Spleen (tissue), 11 donors: ENCODE data around the gene PTGDR2. TPM values are rescaled to one million over a fixed set of nuclear protein-coding genes. Genes with fewer than 3 reads are reported as not detected.

ENCODE experiments used
- DNase-seq: peaks from one replicate; pipeline ENCODE4 v3.0.0-alpha.2; 2020
- H3K27ac ChIP-seq, 8 donors: fragments of 200-600 bp; sonication (generic) in 7 of 8; 1 replicate in 4 of 8; 2 replicates in 4 of 8; pipeline versions ENCODE4 v1.5.0 to v1.8.0; 2016 to 2021; ENCODE audit warnings: inconsistent platforms in 4 of 8, mild to moderate bottlenecking in 4 of 8, moderate library complexity in 1 of 8
- H3K27me3 ChIP-seq, 7 donors: fragments of 200-600 bp; sonication (generic) in 6 of 7; replicated peaks in 1 of 7; 1 replicate in 4 of 7; 2 replicates in 3 of 7; pipeline versions ENCODE4 v1.5.0 to v1.8.0; 2016 to 2021; ENCODE audit warnings: inconsistent platforms in 3 of 7, mild to moderate bottlenecking in 1 of 7
- H3K36me3 ChIP-seq, 6 donors: fragments of 200-600 bp; sonication (generic) in 5 of 6; 1 replicate in 4 of 6; 2 replicates in 2 of 6; pipeline versions ENCODE4 v1.5.0 to v1.8.0; 2016 to 2021; ENCODE audit warnings: inconsistent platforms in 2 of 6
- H3K4me1 ChIP-seq, 6 donors: fragments of 200-600 bp; sonication (generic) in 5 of 6; 1 replicate in 3 of 6; 2 replicates in 3 of 6; pipeline versions ENCODE4 v1.5.0 to v1.8.0; 2016 to 2021; ENCODE audit warnings: inconsistent platforms in 3 of 6
- H3K4me3 ChIP-seq, 8 donors: fragments of 200-600 bp; sonication (generic) in 7 of 8; 1 replicate in 4 of 8; 2 replicates in 4 of 8; pipeline versions ENCODE4 v1.5.0 to v1.8.0; 2016 to 2021; ENCODE audit warnings: inconsistent platforms in 4 of 8, mild to moderate bottlenecking in 4 of 8, moderate library complexity in 2 of 8
- H3K9me3 ChIP-seq, 8 donors: fragments of 200-600 bp; sonication (generic) in 7 of 8; 1 replicate in 4 of 8; 2 replicates in 4 of 8; pipeline versions ENCODE4 v1.5.0 to v1.8.0; 2016 to 2021; ENCODE audit warnings: inconsistent platforms in 4 of 8
- CTCF ChIP-seq, 11 experiments: fragments of 200-600 bp in 7 of 11; fragments of 450-650 bp in 4 of 11; sonication (generic) in 4 of 11; IDR thresholded peaks in 8 of 11; conservative IDR thresholded peaks in 3 of 11; 1 replicate in 7 of 11; 2 replicates in 4 of 11; pipeline versions ENCODE4 v1.4.0 to v1.8.0; 2016 to 2021; ENCODE audit warnings: antibody characterized with exemption in 11 of 11, inconsistent platforms in 4 of 11, mild to moderate bottlenecking in 1 of 11
- POLR2A ChIP-seq, 3 donors: fragments of 450-650 bp; IDR thresholded peaks; one replicate each; pipeline ENCODE4 v1.5.1; 2017; ENCODE audit warnings: antibody characterized with exemption in 3 of 3, mild to moderate bottlenecking in 1 of 3
- POLR2AphosphoS5 ChIP-seq, 3 donors: sonication (generic); formaldehyde crosslinking; IDR thresholded peaks; one replicate each; pipeline ENCODE4 v1.5.1; 2017; ENCODE audit warnings: antibody characterized with exemption in 3 of 3
- WGBS, 5 donors: extraction: QIAGEN DNeasy Blood & Tissue Kit in 3 of 5; methylation state at CpG; one replicate each; pipeline versions ENCODE4 v1.1.5 to v1.1.7; 2013 to 2018; 5-methylcytosine and 5-hydroxymethylcytosine counted together
- intact Hi-C: fragments of 100-400 bp; cut with DNase I; formaldehyde crosslinking; loops from one replicate; pipeline ENCODE4 v1.15.0; 2023; ENCODE audit warnings: low total_unique reads
- polyA plus RNA-seq, 3 donors: library from polyadenylated mRNA; stranded (reverse); fragments of 200-250 nt; gene quantifications; one replicate each; pipeline ENCODE4 v1.2.1, GENCODE V29; 2013
- total RNA-seq, 7 donors: library from RNA; depleted of rRNA in 3 of 7; stranded (reverse); fragments of >200 nt in 3 of 7; fragmentation: NEBNext Ultra II Directional in 4 of 7; extraction: Animal tissue kit (Norgen Biotek cat#: 25700) in 4 of 7; gene quantifications; one replicate each; pipeline versions ENCODE4 v1.1.0 to v1.2.1, GENCODE V29; 2016 to 2021
- donor health status: healthy with polysubstance abuse.
- donor health status: DM: no; HTN: no; CAD: no; lungs with moderate emphysema.
- donor health status: DM: no; HTN: no; CAD: no.
- donor health status: Bipolar disorder and iron deficiency.
- donor health status: healthy.
- donor health status: DM: no; HTN: no; CAD: no.
- donor health status: DM: yes; HTN: yes; CAD: no.

The PTGDR2 gene
- total and polyA plus RNA-seq, 10 donors, result 0.10 to 1.1 (median 0.26) TPM; not detected in 1

GRCh38 chr11:60874421-60875365 is 18.9 kb upstream of the PTGDR2 start:
- Histone ChIP-seq H3K27me3 (peaks cover 0 to under 1% (median 0%) of the 10 kb centered on the region in 7 donors), H3K4me3 (no peak overlapping the region), H3K36me3 (peaks cover 0 to 40% (median 7%) of the 10 kb centered on the region in 6 donors), H3K4me1 (peaks cover 0 to 30% (median 8%) of the 10 kb centered on the region in 6 donors), H3K9me3 (no peaks in the 10 kb centered on the region), H3K27ac (no peak overlapping the region)
- TF ChIP-seq CTCF (IDR thresholded peaks at IDR 0.05 in 8 of 11, conservative IDR thresholded peaks at IDR 0.05 in 3 of 11), result no peak
- peak in 1 of 3 donors; percentile 15 for TF ChIP-seq POLR2AphosphoS5 (IDR thresholded peaks at IDR 0.05)
- WGBS, 5 donors, result 89 to 95% (median 92%) methylated on average over 12 to 13 of the region's 13 CpGs
- intact Hi-C loops, result no loop called here
- DNase-seq, result peak; percentile 52

GRCh38 chr11:60873533-60873932 is 17.8 kb upstream of the PTGDR2 start:
- TF ChIP-seq CTCF (IDR thresholded peaks at IDR 0.05 in 8 of 11, conservative IDR thresholded peaks at IDR 0.05 in 3 of 11) (no peak), POLR2A (IDR thresholded peaks at IDR 0.05) (no peak), POLR2AphosphoS5 (IDR thresholded peaks at IDR 0.05) (no peak)
- Histone ChIP-seq H3K36me3 (peaks cover 0 to 28% (median 4%) of the 10 kb centered on the region in 6 donors), H3K27me3 (peaks cover 0 to 11% (median 0%) of the 10 kb centered on the region in 7 donors), H3K4me3 (no peak overlapping the region), H3K9me3 (no peaks in the 10 kb centered on the region), H3K4me1 (peaks cover 0 to 30% (median 8%) of the 10 kb centered on the region in 6 donors), H3K27ac (no peak overlapping the region)
- intact Hi-C loops, result no loop called here
- 87 to 95% (median 91%) methylated on average over 12 of the region's 12 CpGs for WGBS, 5 donors
- peak; percentile 64 for DNase-seq

- peak; percentile 72 for DNase-seq
- 56 to 76% (median 61%) methylated on average over 16 of the region's 16 CpGs for WGBS, 5 donors
- H3K27ac ChIP-seq, result no peak overlapping the region
Measured at GRCh38 chr11:60872961-60873524, 17.3 kb upstream of the PTGDR2 start.

More at GRCh38 chr11:60872961-60873524, 17.3 kb upstream of the PTGDR2 start:
- Histone ChIP-seq H3K9me3 (no peaks in the 10 kb centered on the region), H3K36me3 (peaks cover 0 to 24% (median 1%) of the 10 kb centered on the region in 6 donors), H3K27me3 (peaks cover 0 to 11% (median 0%) of the 10 kb centered on the region in 7 donors), H3K4me1 (peaks cover 0 to 30% (median 8%) of the 10 kb centered on the region in 6 donors), H3K4me3 (no peak overlapping the region)
- intact Hi-C loops, result no loop called here
- no peak for TF ChIP-seq CTCF (IDR thresholded peaks at IDR 0.05 in 8 of 11, conservative IDR thresholded peaks at IDR 0.05 in 3 of 11)
- TF ChIP-seq POLR2AphosphoS5 (IDR thresholded peaks at IDR 0.05), result no peak
- no peak for TF ChIP-seq POLR2A (IDR thresholded peaks at IDR 0.05)
